Right cardiac atrium (tissue), 5 donors: ENCODE data around the gene CSMD2. TPM values are rescaled to one million over a fixed set of nuclear protein-coding genes. Genes with fewer than 3 reads are reported as not detected.

Experiments used
- ATAC-seq, 2 donors: fragments of 200-7000 bp; cut with Tn5 transposase; one replicate each; pipeline versions ENCODE4 v1.8.0 to v1.9.1; 2020; ENCODE audit warnings: moderate library complexity in 2 of 2, mild to moderate bottlenecking in 1 of 2
- DNase-seq, 3 donors: peaks; one replicate each; pipeline ENCODE4 v3.0.0-alpha.2; 2020
- H3K27ac ChIP-seq: one replicate; pipeline ENCODE4 v1.5.1; 2013; ENCODE audit warnings: mild to moderate bottlenecking, low read length, control low read depth, moderate library complexity
- H3K27me3 ChIP-seq: one replicate; pipeline ENCODE4 v1.6.1; 2013; ENCODE audit not compliant: control insufficient read depth, insufficient read depth
- H3K4me1 ChIP-seq: one replicate; pipeline ENCODE4 v1.6.1; 2013; ENCODE audit warnings: low read length; ENCODE audit not compliant: control insufficient read depth, insufficient read depth
- H3K4me3 ChIP-seq: one replicate; pipeline ENCODE4 v1.5.1; 2013; ENCODE audit warnings: low read length, control low read depth
- H3K9me3 ChIP-seq: one replicate; pipeline ENCODE4 v1.6.1; 2013; ENCODE audit warnings: low read length; ENCODE audit not compliant: control insufficient read depth
- WGBS: extraction: QIAGEN DNeasy Blood & Tissue Kit; methylation state at CpG from one replicate; pipeline ENCODE4 v1.1.7; 2013; 5-methylcytosine and 5-hydroxymethylcytosine counted together
- intact Hi-C, 4 donors: fragments of 100-400 bp; cut with DNase I; formaldehyde crosslinking; loops; one replicate each; pipeline versions ENCODE4 v1.11.0 to v1.14.0; 2022 to 2023
- polyA plus RNA-seq: library from polyadenylated mRNA; stranded (reverse); fragments of 200-250 nt; gene quantifications from one replicate; pipeline ENCODE4 v1.2.3, GENCODE V29; 2013
- total RNA-seq, 4 donors: library from RNA; stranded (reverse); fragmentation: NEBNext Ultra II Directional; extraction: Animal tissue kit (Norgen Biotek cat#: 25700); gene quantifications; one replicate each; pipeline ENCODE4 v1.2.1, GENCODE V29; 2021
- donor health status: healthy with polysubstance abuse.
- donor health status: DM: no; HTN: yes; CAD: no.
- donor health status: DM: no; HTN: no; CAD: no.
- donor health status: DM: no; HTN: yes; CAD: no; lungs with severe emphysema.
- donor health status: DM: yes; HTN: yes; CAD: no.

Gene CSMD2
- total and polyA plus RNA-seq, 5 donors = 0.11 to 0.59 (median 0.38) TPM

- Histone ChIP-seq H3K4me3 (no peak overlapping the region), H3K4me1 (peaks cover 3% of the 10 kb centered on the region), H3K27ac (no peak overlapping the region), H3K27me3 (no peaks in the 10 kb centered on the region), H3K9me3 (no peaks in the 10 kb centered on the region)
- intact Hi-C loops = no loop called here
- WGBS = 82% methylated on average over 3 of the region's 3 CpGs
- DNase-seq = no peak
- ATAC-seq = no peak
These were observed 514.3 kb downstream of the CSMD2 start for GRCh38 chr1:33650708-33651107.

GRCh38 chr1:33649759-33650158, 515.3 kb downstream of the CSMD2 start:
- no peaks in the 10 kb centered on the region for H3K4me1 ChIP-seq

GRCh38 chr1:33643216-33643615, 521.8 kb downstream of the CSMD2 start:
- no peaks in the 10 kb centered on the region for H3K27me3 ChIP-seq
- ATAC-seq = no peak
- H3K4me3 ChIP-seq = no peak overlapping the region
- intact Hi-C loops = no loop called here
- 83% methylated on average over 4 of the region's 4 CpGs for WGBS
- H3K4me1 ChIP-seq = no peaks in the 10 kb centered on the region
- no peak overlapping the region for H3K27ac ChIP-seq
- H3K9me3 ChIP-seq = no peaks in the 10 kb centered on the region
- no peak for DNase-seq

More at GRCh38 chr1:33649759-33650158, 515.3 kb downstream of the CSMD2 start:
- Histone ChIP-seq H3K4me3 (no peak overlapping the region), H3K9me3 (no peaks in the 10 kb centered on the region), H3K27ac (no peak overlapping the region), H3K27me3 (no peaks in the 10 kb centered on the region)
- intact Hi-C loops = no loop called here
- peak in 1 of 3 donors; percentile 62 for DNase-seq
- 68% methylated on average over 7 of the region's 7 CpGs for WGBS
- peak in 1 of 2 donors; percentile 49 for ATAC-seq

GRCh38 chr1:33641104-33641830, 523.8 kb downstream of the CSMD2 start:
- intact Hi-C loops = no loop called here
- DNase-seq = no peak
- no peak overlapping the region for H3K27ac ChIP-seq
- no peaks in the 10 kb centered on the region for H3K27me3 ChIP-seq
- H3K9me3 ChIP-seq = no peaks in the 10 kb centered on the region
- WGBS = 74% methylated on average over 5 of the region's 5 CpGs
- no peaks in the 10 kb centered on the region for H3K4me1 ChIP-seq
- no peak for ATAC-seq
- no peak overlapping the region for H3K4me3 ChIP-seq

- DNase-seq (no peak), ATAC-seq (no peak)
- WGBS = 43% methylated on average over 3 of the region's 3 CpGs
- Histone ChIP-seq H3K4me3 (no peak overlapping the region), H3K9me3 (no peaks in the 10 kb centered on the region), H3K27me3 (no peaks in the 10 kb centered on the region), H3K27ac (no peak overlapping the region), H3K4me1 (no peaks in the 10 kb centered on the region)
- intact Hi-C loops = no loop called here
These were observed 524.8 kb downstream of the CSMD2 start for GRCh38 chr1:33640114-33640660.

- intact Hi-C loops = loop anchor here in 2 of 4 donors (10.0 kb wide), 2 partner anchors 527 to 1107 kb away; partner anchors contain the start of gene CSMD2 (in 1 of the 2)
- no peaks in the 10 kb centered on the region for H3K27me3 ChIP-seq
- ATAC-seq (no peak), DNase-seq (no peak)
- H3K27ac ChIP-seq = no peak overlapping the region
- H3K9me3 ChIP-seq = no peaks in the 10 kb centered on the region
- H3K4me3 ChIP-seq = no peak overlapping the region
- WGBS = 87% methylated on average over 7 of the region's 7 CpGs
- H3K4me1 ChIP-seq = no peaks in the 10 kb centered on the region
These were observed 527.1 kb downstream of the CSMD2 start for GRCh38 chr1:33637846-33638440.

- WGBS = 91% methylated on average over 14 of the region's 14 CpGs
- no peak overlapping the region for H3K4me3 ChIP-seq
- H3K9me3 ChIP-seq = no peaks in the 10 kb centered on the region
- no peak overlapping the region for H3K27ac ChIP-seq
- intact Hi-C loops = loop anchor here in 2 of 4 donors (10.0 kb wide), 2 partner anchors 529 to 1109 kb away; partner anchors contain the start of gene CSMD2 (in 1 of the 2)
- H3K27me3 ChIP-seq = no peaks in the 10 kb centered on the region
- DNase-seq (peak in 1 of 3 donors; percentile 32), ATAC-seq (no peak)
- no peaks in the 10 kb centered on the region for H3K4me1 ChIP-seq
These were observed 528.8 kb downstream of the CSMD2 start for GRCh38 chr1:33636209-33636608.

GRCh38 chr1:33635336-33636012, 529.6 kb downstream of the CSMD2 start:
- Histone ChIP-seq H3K27me3 (no peaks in the 10 kb centered on the region), H3K4me3 (no peak overlapping the region), H3K4me1 (no peaks in the 10 kb centered on the region), H3K27ac (no peak overlapping the region), H3K9me3 (no peaks in the 10 kb centered on the region)
- WGBS = 69% methylated on average over 7 of the region's 7 CpGs
- DNase-seq (no peak), ATAC-seq (peak in 1 of 2 donors; percentile 9)
- intact Hi-C loops = loop anchor here in 2 of 4 donors (10.0 kb wide), 2 partner anchors 529 to 1109 kb away; partner anchors contain the start of gene CSMD2 (in 1 of the 2)

GRCh38 chr1:33634806-33635205, 530.2 kb downstream of the CSMD2 start:
- no peaks in the 10 kb centered on the region for H3K27me3 ChIP-seq
- no peaks in the 10 kb centered on the region for H3K4me1 ChIP-seq
- intact Hi-C loops = loop anchor here in 2 of 4 donors (5.0 to 10.0 kb wide), 3 partner anchors 530 to 1110 kb away; partner anchors contain the start of gene CSMD2 (in 1 of the 2)
- no peak overlapping the region for H3K27ac ChIP-seq
- H3K4me3 ChIP-seq = no peak overlapping the region
- WGBS = 17% methylated on average over 9 of the region's 9 CpGs
- no peaks in the 10 kb centered on the region for H3K9me3 ChIP-seq
- ATAC-seq (peak; percentile 40 to 54), DNase-seq (peak in 2 of 3 donors; percentile 65 to 72)

- Histone ChIP-seq H3K27ac (no peak overlapping the region), H3K4me3 (no peak overlapping the region), H3K9me3 (no peaks in the 10 kb centered on the region), H3K27me3 (no peaks in the 10 kb centered on the region), H3K4me1 (no peaks in the 10 kb centered on the region)
- ATAC-seq (no peak), DNase-seq (peak in 1 of 3 donors; percentile 53)
- 92% methylated on average over 5 of the region's 5 CpGs for WGBS
- intact Hi-C loops = loop anchor here in 2 of 4 donors (5.0 to 10.0 kb wide), 3 partner anchors 531 to 1111 kb away; partner anchors contain the start of gene CSMD2 (in 1 of the 2)
These were observed 530.9 kb downstream of the CSMD2 start for GRCh38 chr1:33634143-33634542.
